Measurements from ENCODE around the gene JUN.

DNA sequence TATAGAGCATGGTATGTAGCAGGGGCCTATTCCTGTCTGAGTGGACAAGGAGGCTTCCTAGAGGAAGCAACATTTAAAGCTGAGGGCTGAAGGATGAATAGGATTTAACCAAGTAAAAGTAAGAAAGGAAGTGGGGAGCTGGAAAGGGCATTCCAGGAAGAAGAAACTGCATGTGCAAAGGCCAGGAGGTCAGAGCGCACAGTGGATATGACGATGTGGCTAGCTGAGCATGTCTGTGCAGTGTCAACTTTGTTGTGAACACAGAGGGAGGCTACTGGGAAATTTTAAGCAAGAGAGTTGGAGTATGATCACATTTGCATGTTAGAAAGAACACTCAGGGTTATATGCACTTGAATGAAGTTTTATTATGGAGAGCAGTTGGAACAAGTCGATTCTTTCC lies 28.6 kb upstream of the JUN start:
- TF ChIP-seq JUND (IDR thresholded peaks at IDR 0.05) (no peak), USF2 (IDR thresholded peaks at IDR 0.05; ENCODE audit: borderline replicate concordance, low read depth, low read length) (no peak), TAF1 (IDR thresholded peaks at IDR 0.05; ENCODE audit: borderline replicate concordance, low read depth, low read length) (no peak), SMC3 (IDR thresholded peaks at IDR 0.05; ENCODE audit: low read depth, low read length) (no peak), NRF1 (IDR thresholded peaks at IDR 0.05; ENCODE audit: low read depth, low read length) (no peak), POLR2AphosphoS5 (IDR thresholded peaks at IDR 0.05; ENCODE audit: low read depth, low read length) (no peak), ELF1 (IDR thresholded peaks at IDR 0.05) (no peak)
- TF ChIP-seq, protein P1, sequence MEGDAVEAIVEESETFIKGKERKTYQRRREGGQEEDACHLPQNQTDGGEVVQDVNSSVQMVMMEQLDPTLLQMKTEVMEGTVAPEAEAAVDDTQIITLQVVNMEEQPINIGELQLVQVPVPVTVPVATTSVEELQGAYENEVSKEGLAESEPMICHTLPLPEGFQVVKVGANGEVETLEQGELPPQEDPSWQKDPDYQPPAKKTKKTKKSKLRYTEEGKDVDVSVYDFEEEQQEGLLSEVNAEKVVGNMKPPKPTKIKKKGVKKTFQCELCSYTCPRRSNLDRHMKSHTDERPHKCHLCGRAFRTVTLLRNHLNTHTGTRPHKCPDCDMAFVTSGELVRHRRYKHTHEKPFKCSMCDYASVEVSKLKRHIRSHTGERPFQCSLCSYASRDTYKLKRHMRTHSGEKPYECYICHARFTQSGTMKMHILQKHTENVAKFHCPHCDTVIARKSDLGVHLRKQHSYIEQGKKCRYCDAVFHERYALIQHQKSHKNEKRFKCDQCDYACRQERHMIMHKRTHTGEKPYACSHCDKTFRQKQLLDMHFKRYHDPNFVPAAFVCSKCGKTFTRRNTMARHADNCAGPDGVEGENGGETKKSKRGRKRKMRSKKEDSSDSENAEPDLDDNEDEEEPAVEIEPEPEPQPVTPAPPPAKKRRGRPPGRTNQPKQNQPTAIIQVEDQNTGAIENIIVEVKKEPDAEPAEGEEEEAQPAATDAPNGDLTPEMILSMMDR (IDR thresholded peaks at IDR 0.05): no peak
- TF ChIP-seq, protein P2, sequence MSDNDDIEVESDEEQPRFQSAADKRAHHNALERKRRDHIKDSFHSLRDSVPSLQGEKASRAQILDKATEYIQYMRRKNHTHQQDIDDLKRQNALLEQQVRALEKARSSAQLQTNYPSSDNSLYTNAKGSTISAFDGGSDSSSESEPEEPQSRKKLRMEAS (IDR thresholded peaks at IDR 0.05; ENCODE audit: low read depth): no peak

Data from SK-N-SH (cell line).